Keratinocyte (primary cell): ENCODE data around the gene SH3RF1. TPM values are rescaled to one million over a fixed set of nuclear protein-coding genes. Genes with fewer than 3 reads are reported as not detected.

Experiments used
- DNase-seq: peaks from one replicate; pipeline ENCODE4 v3.0.0-alpha.2; 2011; ENCODE audit warnings: low read depth, missing footprints, low spot score
- FAIRE-seq: peaks from 2 replicates; lab custom pipeline; 2011; peaks lifted over from hg19 to GRCh38; lab: Jason Lieb, UNC
- H2AFZ ChIP-seq: 2 replicates; pipeline ENCODE4 v1.6.0; 2012; ENCODE audit warnings: low read length, control low read depth, inconsistent platforms; ENCODE audit not compliant: control insufficient read depth
- H3K27ac ChIP-seq: 2 replicates; pipeline ENCODE4 v1.5.1; 2011; ENCODE audit warnings: low read length; ENCODE audit not compliant: control insufficient read depth, insufficient read depth
- H3K27me3 ChIP-seq: 3 replicates; pipeline ENCODE4 v1.6.0; 2011; ENCODE audit warnings: low read length; ENCODE audit not compliant: control insufficient read depth, insufficient read depth; ENCODE audit errors: extremely low read depth
- H3K36me3 ChIP-seq, 2 experiments: 2 replicates in 1 of 2; 3 replicates in 1 of 2; pipeline ENCODE4 v1.5.1; 2011; ENCODE audit warnings: low read length in 2 of 2, mild to moderate bottlenecking in 1 of 2; ENCODE audit not compliant: control insufficient read depth in 2 of 2, insufficient read depth in 2 of 2; ENCODE audit errors: extremely low read depth in 1 of 2
- H3K4me1 ChIP-seq: 3 replicates; pipeline ENCODE4 v1.5.1; 2011; ENCODE audit warnings: low read length; ENCODE audit not compliant: control insufficient read depth, insufficient read depth; ENCODE audit errors: extremely low read depth
- H3K4me2 ChIP-seq: 3 replicates; pipeline ENCODE4 v1.6.0; 2011; ENCODE audit warnings: low read depth, low read length; ENCODE audit not compliant: control insufficient read depth, insufficient read depth; ENCODE audit errors: extremely low read depth
- H3K4me3 ChIP-seq, 3 experiments: fragments of 200-600 bp in 1 of 3; sonication (generic) in 1 of 3; 2 replicates in 2 of 3; 3 replicates in 1 of 3; pipeline ENCODE4 v1.5.1; 2011 to 2016; ENCODE audit warnings: low read length in 3 of 3, mild to moderate bottlenecking in 3 of 3, control low read depth in 2 of 3, inconsistent platforms in 1 of 3, low read depth in 1 of 3, mixed read lengths in 1 of 3, mixed run types in 1 of 3, moderate library complexity in 1 of 3; ENCODE audit not compliant: control insufficient read depth in 2 of 3, insufficient read depth in 2 of 3; ENCODE audit errors: extremely low read depth in 1 of 3
- H3K79me2 ChIP-seq: 2 replicates; pipeline ENCODE4 v1.6.0; 2012; ENCODE audit warnings: low read length; ENCODE audit not compliant: control insufficient read depth, insufficient read depth
- H3K9ac ChIP-seq: 3 replicates; pipeline ENCODE4 v1.6.0; 2011; ENCODE audit warnings: low read length; ENCODE audit not compliant: control insufficient read depth, insufficient read depth; ENCODE audit errors: extremely low read depth
- H3K9me1 ChIP-seq: 3 replicates; pipeline ENCODE4 v1.6.0; 2011; ENCODE audit warnings: low read length; ENCODE audit not compliant: control insufficient read depth, insufficient read depth; ENCODE audit errors: extremely low read depth
- H3K9me3 ChIP-seq: 2 replicates; pipeline ENCODE4 v1.5.1; 2012; ENCODE audit warnings: low read depth, low read length; ENCODE audit not compliant: control insufficient read depth
- H4K20me1 ChIP-seq: 3 replicates; pipeline ENCODE4 v1.6.0; 2011; ENCODE audit warnings: low read length; ENCODE audit not compliant: control insufficient read depth, insufficient read depth; ENCODE audit errors: extremely low read depth
- CTCF ChIP-seq, 3 experiments: IDR thresholded peaks in 1 of 3; conservative IDR thresholded peaks in 1 of 3; optimal IDR thresholded peaks in 1 of 3; 2 replicates in 2 of 3; 3 replicates in 1 of 3; pipeline versions ENCODE3 to v1.5.1; 2011; ENCODE audit warnings: low read length in 3 of 3, mild to moderate bottlenecking in 3 of 3, moderate library complexity in 2 of 3, control low read depth in 1 of 3, inconsistent platforms in 1 of 3; ENCODE audit not compliant: insufficient read depth in 2 of 3; ENCODE audit errors: extremely low read depth in 1 of 3
- EZH2 ChIP-seq: IDR thresholded peaks from one replicate; pipeline ENCODE4 v1.6.1; 2012; ENCODE audit warnings: inconsistent platforms, mild to moderate bottlenecking, low read length, moderate library complexity
- dilution Hi-C: fragments of 300-500 bp; cut with MboI; formaldehyde crosslinking; loops from one replicate; pipeline ENCODE4 v1.7.0; 2020; ENCODE audit warnings: low sequenced_read_pairs; ENCODE audit not compliant: extremely low pct_ligation_motif_present
- polyA plus RNA-seq, 5 experiments: library from polyadenylated mRNA; depleted of rRNA in 3 of 5; stranded (reverse) in 3 of 5; stranded (forward) in 1 of 5; unstranded in 1 of 5; fragments of >200 nt; gene quantifications; 1 replicate in 1 of 5; 2 replicates in 3 of 5; 3 replicates in 1 of 5; pipeline versions ENCODE4 v1.2.1 to v1.2.3, GENCODE V29; 2011 to 2012; ENCODE audit warnings: missing spikeins in 2 of 5, low read depth in 1 of 5, low replicate concordance in 1 of 5

Gene SH3RF1
- polyA plus RNA-seq, 1 donor (not counting 4 experiments of a cell fraction or from before 2014, with no cell fraction given), result 9.5 TPM

DNA sequence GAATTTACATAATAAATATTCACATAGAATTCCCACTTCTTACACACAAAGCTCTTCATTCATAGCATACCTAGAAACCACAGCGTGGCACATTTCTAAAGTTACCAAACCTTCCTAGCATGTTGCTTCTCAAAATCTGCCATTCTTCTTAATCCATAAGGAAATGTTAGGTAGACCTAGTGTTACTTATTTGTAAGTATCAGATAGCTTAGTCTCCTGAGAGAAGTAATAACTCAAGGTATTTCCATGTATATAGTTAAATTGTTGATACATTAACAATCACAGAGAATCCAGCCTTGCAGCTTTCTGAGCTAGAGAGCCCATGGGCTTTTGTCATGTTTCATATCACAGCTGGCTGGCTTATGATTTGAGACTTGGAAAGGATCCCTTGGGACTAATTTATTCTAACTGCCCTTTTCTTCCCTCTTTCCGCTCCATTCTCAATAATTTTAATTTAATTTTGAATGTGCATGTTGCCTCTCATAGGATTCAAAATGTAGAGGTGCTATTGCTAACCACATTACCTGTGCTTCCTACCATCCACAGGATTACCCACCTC lies 17.6 kb downstream of the SH3RF1 start:
- H3K9ac ChIP-seq, result no peak overlapping the region
- no peaks in the 10 kb centered on the region for H3K9me1 ChIP-seq
- H4K20me1 ChIP-seq, result no peaks in the 10 kb centered on the region
- TF ChIP-seq CTCF (optimal IDR thresholded peaks at IDR 0.05 in 1 of 3, IDR thresholded peaks at IDR 0.05 in 1 of 3, conservative IDR thresholded peaks at IDR 0.05 in 1 of 3; ENCODE audit: extremely low read depth in 1 of 3, insufficient read depth in 2 of 3, low read length in 3 of 3) (no peak), EZH2 (no peak)
- no peak overlapping the region for H3K27ac ChIP-seq
- no peak overlapping the region for H3K4me3 ChIP-seq
- dilution Hi-C loops, result no loop called here
- FAIRE-seq (no peak), DNase-seq (no peak)
- no peak overlapping the region for H3K4me2 ChIP-seq
- H3K4me1 ChIP-seq, result peaks cover 57% of the 10 kb centered on the region
- H3K27me3 ChIP-seq, result no peaks in the 10 kb centered on the region
- peaks cover 94% of the 10 kb centered on the region for H3K79me2 ChIP-seq
- no peaks in the 10 kb centered on the region for H3K9me3 ChIP-seq
- no peak overlapping the region for H2AFZ ChIP-seq
- peaks cover 2% of the 10 kb centered on the region in 2 experiments for H3K36me3 ChIP-seq

GRCh38 chr4:169252339-169253112 lies 18.2 kb downstream of the SH3RF1 start:
- Histone ChIP-seq H3K9ac (no peak overlapping the region), H3K9me3 (no peaks in the 10 kb centered on the region), H3K27me3 (no peaks in the 10 kb centered on the region), H3K4me3 (no peak overlapping the region), H3K9me1 (no peaks in the 10 kb centered on the region), H3K4me1 (peaks cover 57% of the 10 kb centered on the region), H3K4me2 (no peak overlapping the region), H2AFZ (no peak overlapping the region), H3K79me2 (peaks cover 94% of the 10 kb centered on the region), H3K27ac (peak overlapping the region; percentile 6), H3K36me3 (peaks cover 2% of the 10 kb centered on the region in 2 experiments), H4K20me1 (no peaks in the 10 kb centered on the region)
- dilution Hi-C loops, result no loop called here
- no peak for FAIRE-seq
- TF ChIP-seq EZH2, result no peak
- TF ChIP-seq CTCF (optimal IDR thresholded peaks at IDR 0.05 in 1 of 3, IDR thresholded peaks at IDR 0.05 in 1 of 3, conservative IDR thresholded peaks at IDR 0.05 in 1 of 3; ENCODE audit: extremely low read depth in 1 of 3, insufficient read depth in 2 of 3, low read length in 3 of 3), result no peak
- DNase-seq, result no peak
